Measurements from ENCODE around the gene MACROH2A2. TPM values are rescaled to one million over a fixed set of nuclear protein-coding genes. Genes with fewer than 3 reads are reported as not detected.
"Not testable (repeated sequence)": the region's sequence is repeated elsewhere in the genome, so short reads cannot be mapped to it uniquely, and the experiment has no call there.

MACROH2A2 gene
- total RNA-seq, 2 donors from 2014 or later: 13.0 to 15.5 TPM

GRCh38 chr10:70140297-70140696, 87.7 kb downstream of the MACROH2A2 start:
- DNase-seq: no peak
- intact Hi-C loops (cut with DNase I): no loop called here
- ATAC-seq: no peak

- intact Hi-C loops (cut with DNase I): no loop called here
- DNase-seq: no peak
- no peak for ATAC-seq
Measured at GRCh38 chr10:70142555-70142954, 89.9 kb downstream of the MACROH2A2 start.

GRCh38 chr10:70144372-70145110, 91.9 kb downstream of the MACROH2A2 start:
- DNase-seq (no peak), ATAC-seq (no peak)
- intact Hi-C loops (cut with DNase I): no loop called here

- ATAC-seq (peak; percentile 1 to 12), DNase-seq (peak; percentile 45)
- intact Hi-C loops (cut with DNase I): no loop called here
Measured at GRCh38 chr10:70145166-70145665, 92.6 kb downstream of the MACROH2A2 start.

GRCh38 chr10:70145666-70146488, 93.2 kb downstream of the MACROH2A2 start:
- intact Hi-C loops (cut with DNase I): no loop called here
- peak; percentile 75 to 77 for ATAC-seq
- DNase-seq: peak; percentile 77

GRCh38 chr10:70146489-70147258, 94.0 kb downstream of the MACROH2A2 start, which contains the start of gene TYSND1:
Gene TYSND1 (minus strand): TSS chr10:70146700. CDS start chr10:70146586, 114 bp downstream.
- intact Hi-C loops (cut with DNase I): no loop called here
- ATAC-seq (peak; percentile 94 to 95), DNase-seq (peak; percentile 98)

- no peak for ATAC-seq
- intact Hi-C loops (cut with DNase I): no loop called here
- DNase-seq: no peak
Measured at GRCh38 chr10:70147259-70147625, 94.6 kb downstream of the MACROH2A2 start.

- no peak for ATAC-seq
- no peak for DNase-seq
- intact Hi-C loops (cut with DNase I): no loop called here
Measured at GRCh38 chr10:70148516-70148915, 95.9 kb downstream of the MACROH2A2 start.

- no peak for ATAC-seq
- no peak for DNase-seq
- intact Hi-C loops (cut with DNase I): no loop called here
Measured at GRCh38 chr10:70155255-70155838, 102.7 kb downstream of the MACROH2A2 start.

GRCh38 chr10:70158113-70158512, 105.5 kb downstream of the MACROH2A2 start:
- intact Hi-C loops (cut with DNase I): no loop called here

GRCh38 chr10:70159366-70159765, 106.7 kb downstream of the MACROH2A2 start:
- ATAC-seq; DNase-seq; intact Hi-C loops (cut with DNase I): not testable (repeated sequence)

More at GRCh38 chr10:70158113-70158512, 105.5 kb downstream of the MACROH2A2 start:
- ATAC-seq (peak; percentile 73 to 80), DNase-seq (no peak)

GRCh38 chr10:70160798-70161197, 108.2 kb downstream of the MACROH2A2 start:
- intact Hi-C loops (cut with DNase I): no loop called here
- ATAC-seq: no peak
- DNase-seq: no peak

Other genes starting within 250 kb of the MACROH2A2 start
- 10 to 100 TPM; 19.3 to 20.7 TPM for gene AIFM2, start 80.0 kb downstream of the MACROH2A2 start, total RNA-seq
- 1 to 10 TPM; 6.3 to 8.5 TPM for gene TYSND1, start 93.9 kb downstream of the MACROH2A2 start, total RNA-seq
- gene SAR1A, start 117.7 kb downstream of the MACROH2A2 start, total RNA-seq: 100 to 1,000 TPM; 114 to 126 TPM
- gene PPA1, start 180.6 kb downstream of the MACROH2A2 start, total RNA-seq: 100 to 1,000 TPM; 113 to 118 TPM
- under 1 TPM; 0.05 to 0.12 TPM for gene NPFFR1, start 231.2 kb downstream of the MACROH2A2 start, total RNA-seq

All from left cardiac atrium (tissue), 4 donors.